NK-92 (cell line): ENCODE measurements around the gene GARNL3.

Source experiments
- DNase-seq: peaks from one replicate; lab custom pipeline; 2025; ENCODE audit not compliant: unreplicated experiment; lab: John Stamatoyannopoulos, UW

Gene GARNL3

GRCh38 chr9:127370672-127371648, 106.4 kb downstream of the GARNL3 start:
- DNase-seq: no peak

GRCh38 chr9:127380479-127380878, 115.9 kb downstream of the GARNL3 start:
- DNase-seq: no peak

GRCh38 chr9:127382541-127382940, 118.0 kb downstream of the GARNL3 start:
- no peak for DNase-seq

- DNase-seq: no peak
Observed at GRCh38 chr9:127384016-127384730, 119.6 kb downstream of the GARNL3 start.

- DNase-seq: no peak
Observed at GRCh38 chr9:127384901-127385300, 120.3 kb downstream of the GARNL3 start.

- DNase-seq: no peak
Observed at GRCh38 chr9:127386249-127386648, 121.7 kb downstream of the GARNL3 start.

GRCh38 chr9:127386981-127387380, 122.4 kb downstream of the GARNL3 start:
- DNase-seq: no peak

- peak; percentile 45 for DNase-seq
Observed at GRCh38 chr9:127388037-127388855, 123.7 kb downstream of the GARNL3 start.

- DNase-seq: no peak
Observed at GRCh38 chr9:127388856-127389238, 124.3 kb downstream of the GARNL3 start.

- no peak for DNase-seq
Observed at GRCh38 chr9:127389381-127390247, 125.0 kb downstream of the GARNL3 start.

- no peak for DNase-seq
Observed at GRCh38 chr9:127390248-127390545, 125.6 kb downstream of the GARNL3 start.

GRCh38 chr9:127390563-127390962, 126.0 kb downstream of the GARNL3 start:
- no peak for DNase-seq

GRCh38 chr9:127392166-127392565, 127.6 kb downstream of the GARNL3 start:
- DNase-seq: no peak

GRCh38 chr9:127392976-127393375, 128.4 kb downstream of the GARNL3 start:
- no peak for DNase-seq

GRCh38 chr9:127393645-127394044, 129.1 kb downstream of the GARNL3 start:
- no peak for DNase-seq

GRCh38 chr9:127395497-127396252, 131.1 kb downstream of the GARNL3 start:
- DNase-seq: no peak

GRCh38 chr9:127396253-127396807, 131.8 kb downstream of the GARNL3 start:
- DNase-seq: no peak

- DNase-seq: peak; percentile 18
Observed at GRCh38 chr9:127396808-127397645, 132.5 kb downstream of the GARNL3 start, which contains the start of gene SLC2A8. SLC2A8 (plus strand) TSS chr9:127397169; CDS start chr9:127397231, 62 bp downstream.
